ENCODE results near the gene NPAS3.

NPAS3 gene

GRCh38 chr14:33689680-33690079, 751.0 kb downstream of the NPAS3 start:
- H3K27me3 ChIP-seq (ENCODE audit: insufficient read depth, low read length), result no peaks in the 10 kb centered on the region
- no peak overlapping the region for H2BK5ac ChIP-seq (ENCODE audit: low read depth, low read length, poor library complexity)
- no peak for DNase-seq
- H3K4ac ChIP-seq (ENCODE audit: low read depth, low read length), result no peak overlapping the region
- H3K9ac ChIP-seq (ENCODE audit: low read length), result no peak overlapping the region
- H3K4me1 ChIP-seq (ENCODE audit: control insufficient read depth in 1 of 2, insufficient read depth in 2 of 2, low read length in 2 of 2), result no peaks in the 10 kb centered on the region
- H3K4me2 ChIP-seq (ENCODE audit: low read length), result no peak overlapping the region
- no peak overlapping the region for H2AK5ac ChIP-seq (ENCODE audit: low read length)
- H4K91ac ChIP-seq (ENCODE audit: low read depth, low read length), result no peak overlapping the region
- H3K79me2 ChIP-seq (ENCODE audit: control insufficient read depth, insufficient read depth, low read length, poor library complexity), result no peaks in the 10 kb centered on the region
- no peak overlapping the region for H2AFZ ChIP-seq (ENCODE audit: insufficient read depth, low read length, poor library complexity)
- no peak overlapping the region for H3K27ac ChIP-seq (ENCODE audit: low read depth, low read length)
- H3K18ac ChIP-seq (ENCODE audit: low read length), result no peak overlapping the region
- H3K9me3 ChIP-seq (ENCODE audit: insufficient read depth, low read depth, low read length), result no peaks in the 10 kb centered on the region
- H3K23ac ChIP-seq (ENCODE audit: low read length), result no peak overlapping the region
- H3K79me1 ChIP-seq (ENCODE audit: low read length), result no peaks in the 10 kb centered on the region
- no peak overlapping the region for H3K4me3 ChIP-seq (ENCODE audit: low read depth, low read length)
- no peak overlapping the region for H4K12ac ChIP-seq (ENCODE audit: low read depth, low read length)
- H2BK120ac ChIP-seq (ENCODE audit: insufficient read depth, low read length, poor library complexity), result no peak overlapping the region
- no peak overlapping the region for H4K8ac ChIP-seq (ENCODE audit: low read depth, low read length)
- no CpG with 5 or more reads among the region's 4 CpGs for WGBS (ENCODE audit: extremely low coverage, insufficient coverage, insufficient read length)
- no peak overlapping the region for H3K14ac ChIP-seq (ENCODE audit: low read length)
- no peaks in the 10 kb centered on the region for H3K36me3 ChIP-seq (ENCODE audit: control insufficient read depth in 1 of 2, insufficient read depth in 2 of 2, low read length in 2 of 2)
- H2BK12ac ChIP-seq (ENCODE audit: low read length), result no peak overlapping the region

GRCh38 chr14:33691907-33692306, 753.2 kb downstream of the NPAS3 start:
- no peak overlapping the region for H2BK120ac ChIP-seq (ENCODE audit: insufficient read depth, low read length, poor library complexity)
- H2AFZ ChIP-seq (ENCODE audit: insufficient read depth, low read length, poor library complexity), result no peak overlapping the region
- no CpG with 5 or more reads among the region's 4 CpGs for WGBS (ENCODE audit: extremely low coverage, insufficient coverage, insufficient read length)
- H4K8ac ChIP-seq (ENCODE audit: low read depth, low read length), result no peak overlapping the region
- no peak overlapping the region for H3K9ac ChIP-seq (ENCODE audit: low read length)
- no peaks in the 10 kb centered on the region for H3K79me1 ChIP-seq (ENCODE audit: low read length)
- no peak overlapping the region for H3K27ac ChIP-seq (ENCODE audit: low read depth, low read length)
- no peaks in the 10 kb centered on the region for H3K27me3 ChIP-seq (ENCODE audit: insufficient read depth, low read length)
- H3K79me2 ChIP-seq (ENCODE audit: control insufficient read depth, insufficient read depth, low read length, poor library complexity), result no peaks in the 10 kb centered on the region
- no peak overlapping the region for H2BK12ac ChIP-seq (ENCODE audit: low read length)
- H3K9me3 ChIP-seq (ENCODE audit: insufficient read depth, low read depth, low read length), result no peaks in the 10 kb centered on the region
- no peaks in the 10 kb centered on the region for H3K4me1 ChIP-seq (ENCODE audit: control insufficient read depth in 1 of 2, insufficient read depth in 2 of 2, low read length in 2 of 2)
- no peaks in the 10 kb centered on the region for H3K36me3 ChIP-seq (ENCODE audit: control insufficient read depth in 1 of 2, insufficient read depth in 2 of 2, low read length in 2 of 2)
- H3K14ac ChIP-seq (ENCODE audit: low read length), result no peak overlapping the region
- no peak overlapping the region for H2BK5ac ChIP-seq (ENCODE audit: low read depth, low read length, poor library complexity)
- H3K4ac ChIP-seq (ENCODE audit: low read depth, low read length), result no peak overlapping the region
- no peak overlapping the region for H3K23ac ChIP-seq (ENCODE audit: low read length)
- no peak overlapping the region for H4K91ac ChIP-seq (ENCODE audit: low read depth, low read length)
- DNase-seq, result peak; percentile 68 to 81
- H4K12ac ChIP-seq (ENCODE audit: low read depth, low read length), result no peak overlapping the region
- H3K18ac ChIP-seq (ENCODE audit: low read length), result no peak overlapping the region
- no peak overlapping the region for H3K4me3 ChIP-seq (ENCODE audit: low read depth, low read length)
- H3K4me2 ChIP-seq (ENCODE audit: low read length), result no peak overlapping the region
- H2AK5ac ChIP-seq (ENCODE audit: low read length), result no peak overlapping the region

GRCh38 chr14:33692762-33693161, 754.1 kb downstream of the NPAS3 start:
- no peak overlapping the region for H4K8ac ChIP-seq (ENCODE audit: low read depth, low read length)
- no peaks in the 10 kb centered on the region for H3K4me1 ChIP-seq (ENCODE audit: control insufficient read depth in 1 of 2, insufficient read depth in 2 of 2, low read length in 2 of 2)
- H3K23ac ChIP-seq (ENCODE audit: low read length), result no peak overlapping the region
- H2AK5ac ChIP-seq (ENCODE audit: low read length), result no peak overlapping the region
- H3K4me2 ChIP-seq (ENCODE audit: low read length), result no peak overlapping the region
- no peaks in the 10 kb centered on the region for H3K79me2 ChIP-seq (ENCODE audit: control insufficient read depth, insufficient read depth, low read length, poor library complexity)
- H3K9me3 ChIP-seq (ENCODE audit: insufficient read depth, low read depth, low read length), result no peaks in the 10 kb centered on the region
- no peak overlapping the region for H3K4me3 ChIP-seq (ENCODE audit: low read depth, low read length)
- H3K27me3 ChIP-seq (ENCODE audit: insufficient read depth, low read length), result no peaks in the 10 kb centered on the region
- no peak overlapping the region for H2BK120ac ChIP-seq (ENCODE audit: insufficient read depth, low read length, poor library complexity)
- no peak overlapping the region for H3K4ac ChIP-seq (ENCODE audit: low read depth, low read length)
- no peaks in the 10 kb centered on the region for H3K36me3 ChIP-seq (ENCODE audit: control insufficient read depth in 1 of 2, insufficient read depth in 2 of 2, low read length in 2 of 2)
- no peak overlapping the region for H4K91ac ChIP-seq (ENCODE audit: low read depth, low read length)
- H2BK12ac ChIP-seq (ENCODE audit: low read length), result no peak overlapping the region
- no peak overlapping the region for H3K9ac ChIP-seq (ENCODE audit: low read length)
- peak in 1 of 2 donors; percentile 57 for DNase-seq
- WGBS (ENCODE audit: extremely low coverage, insufficient coverage, insufficient read length), result no CpG with 5 or more reads among the region's 2 CpGs
- H3K18ac ChIP-seq (ENCODE audit: low read length), result no peak overlapping the region
- no peak overlapping the region for H3K14ac ChIP-seq (ENCODE audit: low read length)
- no peak overlapping the region for H4K12ac ChIP-seq (ENCODE audit: low read depth, low read length)
- H3K27ac ChIP-seq (ENCODE audit: low read depth, low read length), result no peak overlapping the region
- no peaks in the 10 kb centered on the region for H3K79me1 ChIP-seq (ENCODE audit: low read length)
- no peak overlapping the region for H2BK5ac ChIP-seq (ENCODE audit: low read depth, low read length, poor library complexity)
- H2AFZ ChIP-seq (ENCODE audit: insufficient read depth, low read length, poor library complexity), result no peak overlapping the region

- H2BK5ac ChIP-seq (ENCODE audit: low read depth, low read length, poor library complexity), result no peak overlapping the region
- no peak for DNase-seq
- no peak overlapping the region for H3K4me3 ChIP-seq (ENCODE audit: low read depth, low read length)
- no peak overlapping the region for H2BK12ac ChIP-seq (ENCODE audit: low read length)
- no peaks in the 10 kb centered on the region for H3K79me2 ChIP-seq (ENCODE audit: control insufficient read depth, insufficient read depth, low read length, poor library complexity)
- H3K14ac ChIP-seq (ENCODE audit: low read length), result no peak overlapping the region
- no peak overlapping the region for H2AFZ ChIP-seq (ENCODE audit: insufficient read depth, low read length, poor library complexity)
- no peak overlapping the region for H3K27ac ChIP-seq (ENCODE audit: low read depth, low read length)
- H4K12ac ChIP-seq (ENCODE audit: low read depth, low read length), result no peak overlapping the region
- H3K9ac ChIP-seq (ENCODE audit: low read length), result no peak overlapping the region
- no CpG with 5 or more reads among the region's 4 CpGs for WGBS (ENCODE audit: extremely low coverage, insufficient coverage, insufficient read length)
- no peak overlapping the region for H3K4me2 ChIP-seq (ENCODE audit: low read length)
- no peak overlapping the region for H3K18ac ChIP-seq (ENCODE audit: low read length)
- H2BK120ac ChIP-seq (ENCODE audit: insufficient read depth, low read length, poor library complexity), result no peak overlapping the region
- H4K8ac ChIP-seq (ENCODE audit: low read depth, low read length), result no peak overlapping the region
- H3K9me3 ChIP-seq (ENCODE audit: insufficient read depth, low read depth, low read length), result no peaks in the 10 kb centered on the region
- H3K23ac ChIP-seq (ENCODE audit: low read length), result no peak overlapping the region
- H3K4me1 ChIP-seq (ENCODE audit: control insufficient read depth in 1 of 2, insufficient read depth in 2 of 2, low read length in 2 of 2), result no peaks in the 10 kb centered on the region
- H3K79me1 ChIP-seq (ENCODE audit: low read length), result no peaks in the 10 kb centered on the region
- no peak overlapping the region for H2AK5ac ChIP-seq (ENCODE audit: low read length)
- H3K36me3 ChIP-seq (ENCODE audit: control insufficient read depth in 1 of 2, insufficient read depth in 2 of 2, low read length in 2 of 2), result no peaks in the 10 kb centered on the region
- no peaks in the 10 kb centered on the region for H3K27me3 ChIP-seq (ENCODE audit: insufficient read depth, low read length)
- H4K91ac ChIP-seq (ENCODE audit: low read depth, low read length), result no peak overlapping the region
- H3K4ac ChIP-seq (ENCODE audit: low read depth, low read length), result no peak overlapping the region
These were observed 754.6 kb downstream of the NPAS3 start for GRCh38 chr14:33693237-33693636.

Data from trophoblast cell (in vitro differentiated cells and primary cell).